CD4-positive, CD25-positive, alpha-beta regulatory T cell (primary cell): Measurements from ENCODE around the gene FMN2. TPM values are rescaled to one million over a fixed set of nuclear protein-coding genes. Genes with fewer than 3 reads are reported as not detected.

Experiments
- ATAC-seq, 2 donors: fragments of 150-1000 bp; cut with Tn5 transposase; one replicate each; pipeline ENCODE4 v1.10.0; 2021; ENCODE audit warnings: low read depth in 2 of 2, moderate number of reproducible peaks in 2 of 2, moderate library complexity in 1 of 2
- DNase-seq, 3 donors: peaks; one replicate each; pipeline versions ENCODE4 v3.0.0 to v3.0.0-alpha.2; 2012 to 2022; ENCODE audit warnings: mixed read lengths in 1 of 3
- H3K27ac ChIP-seq: one replicate; pipeline ENCODE4 v1.7.0; 2013; ENCODE audit warnings: mild to moderate bottlenecking, low read length; ENCODE audit not compliant: insufficient read depth, poor library complexity, severe bottlenecking
- H3K27me3 ChIP-seq: one replicate; pipeline ENCODE4 v1.7.0; 2013; ENCODE audit warnings: low read length; ENCODE audit not compliant: control insufficient read depth, insufficient read depth
- H3K36me3 ChIP-seq: one replicate; pipeline ENCODE4 v1.7.0; 2013; ENCODE audit warnings: mild to moderate bottlenecking, low read length, moderate library complexity; ENCODE audit not compliant: control insufficient read depth, insufficient read depth
- H3K4me1 ChIP-seq: 2 replicates; pipeline ENCODE4 v1.7.0; 2013; ENCODE audit warnings: mild to moderate bottlenecking, low read length; ENCODE audit not compliant: insufficient read depth, control insufficient read depth, poor library complexity, severe bottlenecking
- H3K4me3 ChIP-seq: one replicate; pipeline ENCODE4 v1.7.0; 2013; ENCODE audit warnings: low read depth, mild to moderate bottlenecking, low read length, moderate library complexity
- H3K9me3 ChIP-seq, 2 experiments: 1 replicate in 1 of 2; 2 replicates in 1 of 2; pipeline ENCODE4 v1.7.0; 2013; ENCODE audit warnings: low read length in 2 of 2, mild to moderate bottlenecking in 1 of 2, moderate library complexity in 1 of 2; ENCODE audit not compliant: control insufficient read depth in 2 of 2
- H3K27ac Mint-ChIP-seq, 3 donors: one replicate each; pipeline ENCODE4 v1.8.0; 2020 to 2022; ENCODE audit warnings: mild to moderate bottlenecking in 3 of 3, mixed read lengths in 3 of 3, moderate library complexity in 2 of 3
- H3K27me3 Mint-ChIP-seq: one replicate; pipeline ENCODE4 v1.8.0; 2022; ENCODE audit warnings: mild to moderate bottlenecking, mixed read lengths
- H3K36me3 Mint-ChIP-seq: one replicate; pipeline ENCODE4 v1.8.0; 2020; ENCODE audit warnings: mixed read lengths
- H3K4me1 Mint-ChIP-seq, 4 donors: one replicate each; pipeline ENCODE4 v1.8.0; 2020 to 2022; ENCODE audit warnings: mixed read lengths in 4 of 4, mild to moderate bottlenecking in 1 of 4
- H3K4me3 Mint-ChIP-seq, 4 donors: one replicate each; pipeline ENCODE4 v1.8.0; 2020 to 2022; ENCODE audit warnings: mild to moderate bottlenecking in 4 of 4, mixed read lengths in 4 of 4, moderate library complexity in 3 of 4
- H3K9me3 Mint-ChIP-seq, 7 donors: one replicate each; pipeline ENCODE4 v1.8.0; 2020 to 2022; ENCODE audit warnings: mixed read lengths in 7 of 7, mild to moderate bottlenecking in 3 of 7, moderate library complexity in 2 of 7
- polyA plus RNA-seq, 4 donors: library from polyadenylated mRNA; unstranded; fragments of 300-500 nt; fragmentation: Illumina TruSeq; gene quantifications; one replicate each; pipeline ENCODE4 v1.2.3, GENCODE V29; 2021
- total RNA-seq: library from RNA; stranded (reverse); gene quantifications from one replicate; pipeline ENCODE4 v1.2.3, GENCODE V29; 2022

The FMN2 gene
- total and polyA plus RNA-seq, 5 donors from 2014 or later, result not detected

DNA sequence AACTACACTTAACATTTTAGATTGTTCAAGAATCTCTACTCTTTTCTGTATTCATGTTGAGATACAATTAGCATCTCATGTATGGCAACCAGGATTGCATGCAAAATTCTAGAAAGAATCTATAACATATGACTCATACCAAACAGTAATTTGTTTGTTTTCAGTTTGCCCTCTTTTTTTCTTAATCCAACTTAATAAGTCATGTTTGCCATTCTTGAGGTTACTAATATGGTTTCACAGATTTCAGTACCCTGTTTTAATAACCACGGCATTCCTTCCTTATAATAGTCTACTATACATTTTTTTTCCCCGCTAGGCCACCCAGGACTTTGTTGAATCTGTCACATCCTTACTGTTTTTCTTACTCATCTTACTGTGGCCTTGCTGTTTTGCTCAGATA lies 140.8 kb downstream of the FMN2 start:
- H3K36me3 ChIP-seq, result no peaks in the 10 kb centered on the region
- ATAC-seq (no peak), DNase-seq (no peak)
- peaks cover 3 to 9% (median 4%) of the 10 kb centered on the region in 7 donors for H3K9me3 Mint-ChIP-seq
- H3K27ac ChIP-seq, result no peak overlapping the region
- no peak overlapping the region for H3K27ac Mint-ChIP-seq
- H3K36me3 Mint-ChIP-seq, result no peaks in the 10 kb centered on the region
- H3K27me3 Mint-ChIP-seq, result no peaks in the 10 kb centered on the region
- no peaks in the 10 kb centered on the region for H3K9me3 ChIP-seq
- no peaks in the 10 kb centered on the region for H3K27me3 ChIP-seq
- H3K4me3 ChIP-seq, result no peak overlapping the region
- no peaks in the 10 kb centered on the region for H3K4me1 Mint-ChIP-seq
- no peaks in the 10 kb centered on the region for H3K4me1 ChIP-seq
- H3K4me3 Mint-ChIP-seq, result no peak overlapping the region

- Histone ChIP-seq H3K9me3 (no peaks in the 10 kb centered on the region), H3K27ac (no peak overlapping the region), H3K36me3 (no peaks in the 10 kb centered on the region), H3K4me3 (no peak overlapping the region), H3K4me1 (no peaks in the 10 kb centered on the region), H3K27me3 (no peaks in the 10 kb centered on the region)
- Mint-ChIP-seq H3K9me3 (peaks cover 0 to 9% (median 2%) of the 10 kb centered on the region in 7 donors), H3K27me3 (no peaks in the 10 kb centered on the region), H3K4me3 (no peak overlapping the region), H3K27ac (no peak overlapping the region), H3K4me1 (no peaks in the 10 kb centered on the region), H3K36me3 (no peaks in the 10 kb centered on the region)
- ATAC-seq, result no peak
- no peak for DNase-seq
These were observed 143.0 kb downstream of the FMN2 start for GRCh38 chr1:240234485-240235210.

- no peak overlapping the region for H3K27ac ChIP-seq
- H3K4me1 ChIP-seq, result no peaks in the 10 kb centered on the region
- no peaks in the 10 kb centered on the region for H3K36me3 ChIP-seq
- no peaks in the 10 kb centered on the region for H3K4me1 Mint-ChIP-seq
- no peak overlapping the region for H3K4me3 Mint-ChIP-seq
- H3K27me3 Mint-ChIP-seq, result no peaks in the 10 kb centered on the region
- no peak overlapping the region for H3K27ac Mint-ChIP-seq
- no peak for ATAC-seq
- no peaks in the 10 kb centered on the region for H3K36me3 Mint-ChIP-seq
- no peak for DNase-seq
- no peaks in the 10 kb centered on the region for H3K27me3 ChIP-seq
- no peaks in the 10 kb centered on the region for H3K9me3 ChIP-seq
- H3K9me3 Mint-ChIP-seq, result peaks cover 0 to 9% (median 2%) of the 10 kb centered on the region in 7 donors
- H3K4me3 ChIP-seq, result no peak overlapping the region
These were observed 144.0 kb downstream of the FMN2 start for GRCh38 chr1:240235521-240236288.

DNA sequence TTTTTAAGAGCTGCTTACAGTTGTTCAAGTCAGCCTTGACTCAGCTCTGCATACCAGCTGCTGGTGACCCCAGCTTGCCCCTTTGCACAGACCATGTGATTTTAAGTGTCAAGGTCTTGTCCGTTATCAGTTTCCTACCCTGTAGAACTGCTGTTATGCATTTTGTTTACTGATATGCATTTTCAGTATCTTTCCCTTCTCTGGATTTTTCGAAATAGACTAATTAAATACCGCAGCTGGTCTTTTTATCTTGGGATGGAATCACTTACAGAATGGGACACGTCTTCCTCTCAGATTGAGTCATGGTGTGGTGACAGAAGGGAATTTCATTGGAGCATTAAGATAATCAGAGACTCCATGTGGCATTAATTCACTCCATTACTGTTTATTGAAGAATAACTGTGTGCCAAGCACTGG lies 145.6 kb downstream of the FMN2 start:
- no peak for ATAC-seq
- Histone ChIP-seq H3K27ac (no peak overlapping the region), H3K9me3 (no peaks in the 10 kb centered on the region), H3K27me3 (no peaks in the 10 kb centered on the region), H3K4me1 (no peaks in the 10 kb centered on the region), H3K36me3 (no peaks in the 10 kb centered on the region), H3K4me3 (no peak overlapping the region)
- Mint-ChIP-seq H3K27ac (no peak overlapping the region), H3K27me3 (no peaks in the 10 kb centered on the region), H3K9me3 (peaks cover 0 to 9% (median 4%) of the 10 kb centered on the region in 7 donors), H3K4me3 (no peak overlapping the region), H3K4me1 (no peaks in the 10 kb centered on the region), H3K36me3 (no peaks in the 10 kb centered on the region)
- no peak for DNase-seq

- Mint-ChIP-seq H3K27ac (no peak overlapping the region), H3K36me3 (no peaks in the 10 kb centered on the region), H3K4me3 (no peak overlapping the region), H3K4me1 (no peaks in the 10 kb centered on the region), H3K27me3 (no peaks in the 10 kb centered on the region), H3K9me3 (peaks cover 0 to 9% (median 5%) of the 10 kb centered on the region in 7 donors)
- H3K36me3 ChIP-seq, result no peaks in the 10 kb centered on the region
- no peaks in the 10 kb centered on the region for H3K4me1 ChIP-seq
- H3K27me3 ChIP-seq, result no peaks in the 10 kb centered on the region
- ATAC-seq, result no peak
- no peak for DNase-seq
- H3K4me3 ChIP-seq, result no peak overlapping the region
- no peaks in the 10 kb centered on the region for H3K9me3 ChIP-seq
- no peak overlapping the region for H3K27ac ChIP-seq
These were observed 147.6 kb downstream of the FMN2 start for GRCh38 chr1:240239309-240239708.

DNA sequence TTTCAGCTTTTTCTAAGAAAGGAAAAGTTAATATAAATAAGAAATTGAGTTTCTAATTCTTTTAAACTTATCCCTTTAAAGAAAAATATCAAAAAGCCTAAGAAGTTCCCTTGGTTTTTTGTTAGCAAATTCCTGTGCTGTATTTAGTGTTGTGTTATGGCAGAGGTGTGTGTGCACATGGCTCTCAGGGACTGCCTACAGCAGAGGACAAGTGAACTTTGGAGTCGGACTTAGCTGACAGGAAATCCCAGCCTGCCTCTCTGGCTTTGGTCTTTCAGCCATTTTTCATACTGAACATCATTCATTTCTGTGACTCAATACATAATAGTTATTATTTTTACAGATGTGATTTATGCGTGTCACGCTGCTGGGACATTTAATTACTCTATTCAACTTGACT lies 149.6 kb downstream of the FMN2 start:
- Histone ChIP-seq H3K27me3 (no peaks in the 10 kb centered on the region), H3K4me3 (no peak overlapping the region), H3K36me3 (no peaks in the 10 kb centered on the region), H3K4me1 (no peaks in the 10 kb centered on the region), H3K9me3 (no peaks in the 10 kb centered on the region), H3K27ac (no peak overlapping the region)
- H3K27me3 Mint-ChIP-seq, result no peaks in the 10 kb centered on the region
- peaks cover 3 to 9% (median 6%) of the 10 kb centered on the region in 7 donors for H3K9me3 Mint-ChIP-seq
- DNase-seq, result no peak
- H3K36me3 Mint-ChIP-seq, result no peaks in the 10 kb centered on the region
- H3K4me1 Mint-ChIP-seq, result no peaks in the 10 kb centered on the region
- no peak overlapping the region for H3K4me3 Mint-ChIP-seq
- no peak overlapping the region for H3K27ac Mint-ChIP-seq
- ATAC-seq, result no peak

- H3K27me3 ChIP-seq, result no peaks in the 10 kb centered on the region
- no peaks in the 10 kb centered on the region for H3K9me3 ChIP-seq
- no peak overlapping the region for H3K27ac ChIP-seq
- DNase-seq, result no peak
- H3K36me3 ChIP-seq, result no peaks in the 10 kb centered on the region
- Mint-ChIP-seq H3K4me1 (no peaks in the 10 kb centered on the region), H3K27ac (no peak overlapping the region), H3K9me3 (peaks cover 3 to 8% (median 6%) of the 10 kb centered on the region in 7 donors), H3K4me3 (no peak overlapping the region), H3K27me3 (no peaks in the 10 kb centered on the region), H3K36me3 (no peaks in the 10 kb centered on the region)
- no peaks in the 10 kb centered on the region for H3K4me1 ChIP-seq
- no peak overlapping the region for H3K4me3 ChIP-seq
- ATAC-seq, result no peak
These were observed 151.0 kb downstream of the FMN2 start for GRCh38 chr1:240242601-240243144.
